ENCODE results near the gene CPEB2.

CPEB2 gene

DNA sequence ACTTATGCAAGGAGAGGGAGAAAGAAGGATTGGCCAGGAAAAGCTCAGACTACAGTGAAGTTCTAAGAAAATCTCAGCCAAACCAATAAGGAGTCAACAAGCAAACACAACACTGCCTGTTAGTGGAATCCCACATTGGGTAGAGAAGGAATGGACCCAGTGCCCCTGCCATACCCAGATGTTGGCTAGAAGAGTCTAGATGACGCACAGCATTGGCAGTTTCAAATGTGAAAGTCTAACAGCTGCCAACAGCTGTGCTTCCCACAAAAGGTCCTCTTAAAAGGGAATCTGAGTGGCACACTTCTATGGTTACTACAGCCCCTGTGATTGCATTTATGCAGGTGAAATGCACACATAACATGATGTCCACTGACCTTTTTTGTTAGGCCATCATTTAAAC is 37.2 kb upstream of the CPEB2 start:
- Histone ChIP-seq H3F3A (ENCODE audit: control insufficient read depth, insufficient read depth) (no peaks in the 10 kb centered on the region), H3K9me2 (replicated peaks; ENCODE audit: control insufficient read depth, low read length) (no peaks in the 10 kb centered on the region), H4K20me1 (ENCODE audit: control insufficient read depth, insufficient read depth, low read depth, low read length) (no peaks in the 10 kb centered on the region), H3K79me2 (ENCODE audit: control insufficient read depth, low read length) (no peaks in the 10 kb centered on the region), H3K27ac (ENCODE audit: low read depth, low read length) (no peak overlapping the region), H3K9me3 (ENCODE audit: control insufficient read depth, insufficient read depth, low read length) (no peaks in the 10 kb centered on the region), H3K4me3 (ENCODE audit: low read length) (no peak overlapping the region), H3K4me2 (ENCODE audit: low read length) (no peak overlapping the region), H3K4me1 (ENCODE audit: control insufficient read depth, low read length) (no peaks in the 10 kb centered on the region), H3K36me3 (ENCODE audit: control insufficient read depth, low read length) (no peaks in the 10 kb centered on the region), H3K27me3 (ENCODE audit: control insufficient read depth, low read length) (no peaks in the 10 kb centered on the region)
- TF ChIP-seq EZH2phosphoT487 (IDR thresholded peaks at IDR 0.05; ENCODE audit: borderline replicate concordance, low read length) = no peak
- TF ChIP-seq, protein P1, sequence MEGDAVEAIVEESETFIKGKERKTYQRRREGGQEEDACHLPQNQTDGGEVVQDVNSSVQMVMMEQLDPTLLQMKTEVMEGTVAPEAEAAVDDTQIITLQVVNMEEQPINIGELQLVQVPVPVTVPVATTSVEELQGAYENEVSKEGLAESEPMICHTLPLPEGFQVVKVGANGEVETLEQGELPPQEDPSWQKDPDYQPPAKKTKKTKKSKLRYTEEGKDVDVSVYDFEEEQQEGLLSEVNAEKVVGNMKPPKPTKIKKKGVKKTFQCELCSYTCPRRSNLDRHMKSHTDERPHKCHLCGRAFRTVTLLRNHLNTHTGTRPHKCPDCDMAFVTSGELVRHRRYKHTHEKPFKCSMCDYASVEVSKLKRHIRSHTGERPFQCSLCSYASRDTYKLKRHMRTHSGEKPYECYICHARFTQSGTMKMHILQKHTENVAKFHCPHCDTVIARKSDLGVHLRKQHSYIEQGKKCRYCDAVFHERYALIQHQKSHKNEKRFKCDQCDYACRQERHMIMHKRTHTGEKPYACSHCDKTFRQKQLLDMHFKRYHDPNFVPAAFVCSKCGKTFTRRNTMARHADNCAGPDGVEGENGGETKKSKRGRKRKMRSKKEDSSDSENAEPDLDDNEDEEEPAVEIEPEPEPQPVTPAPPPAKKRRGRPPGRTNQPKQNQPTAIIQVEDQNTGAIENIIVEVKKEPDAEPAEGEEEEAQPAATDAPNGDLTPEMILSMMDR (IDR thresholded peaks at IDR 0.05; ENCODE audit: low read depth, low read length, poor library complexity, severe bottlenecking) = no peak

DNA sequence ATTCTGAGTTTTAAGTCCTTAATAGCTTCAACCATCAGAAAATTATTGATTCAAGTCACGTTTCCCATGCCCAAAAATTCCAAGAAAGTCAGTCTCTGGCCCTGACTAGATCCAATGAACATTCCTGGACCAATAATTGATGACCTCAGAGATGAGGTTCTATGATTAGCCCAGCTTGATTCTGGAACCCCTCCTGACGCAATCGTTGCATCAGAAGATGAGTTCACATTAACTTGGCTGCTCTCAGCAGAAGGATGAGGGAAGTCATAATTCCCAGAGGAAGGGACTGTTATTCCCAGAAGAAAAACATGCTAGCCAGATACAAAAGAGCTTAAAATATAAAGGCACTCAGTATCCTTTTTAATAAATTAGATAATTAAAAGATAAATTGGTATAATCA is 34.3 kb upstream of the CPEB2 start:
- H3K9me3 ChIP-seq (ENCODE audit: control insufficient read depth, insufficient read depth, low read length) = no peaks in the 10 kb centered on the region
- no peak for TF ChIP-seq EZH2phosphoT487 (IDR thresholded peaks at IDR 0.05; ENCODE audit: borderline replicate concordance, low read length)
- TF ChIP-seq, protein P1 (IDR thresholded peaks at IDR 0.05; ENCODE audit: low read depth, low read length, poor library complexity, severe bottlenecking) = no peak
- no peaks in the 10 kb centered on the region for H3K27me3 ChIP-seq (ENCODE audit: control insufficient read depth, low read length)
- no peaks in the 10 kb centered on the region for H3K9me2 ChIP-seq (replicated peaks; ENCODE audit: control insufficient read depth, low read length)
- no peaks in the 10 kb centered on the region for H3K4me1 ChIP-seq (ENCODE audit: control insufficient read depth, low read length)
- no peaks in the 10 kb centered on the region for H3K36me3 ChIP-seq (ENCODE audit: control insufficient read depth, low read length)
- no peak overlapping the region for H3K4me3 ChIP-seq (ENCODE audit: low read length)
- H3K4me2 ChIP-seq (ENCODE audit: low read length) = no peak overlapping the region
- no peak overlapping the region for H3K27ac ChIP-seq (ENCODE audit: low read depth, low read length)
- no peaks in the 10 kb centered on the region for H3K79me2 ChIP-seq (ENCODE audit: control insufficient read depth, low read length)
- no peaks in the 10 kb centered on the region for H3F3A ChIP-seq (ENCODE audit: control insufficient read depth, insufficient read depth)
- H4K20me1 ChIP-seq (ENCODE audit: control insufficient read depth, insufficient read depth, low read depth, low read length) = no peaks in the 10 kb centered on the region

DNA sequence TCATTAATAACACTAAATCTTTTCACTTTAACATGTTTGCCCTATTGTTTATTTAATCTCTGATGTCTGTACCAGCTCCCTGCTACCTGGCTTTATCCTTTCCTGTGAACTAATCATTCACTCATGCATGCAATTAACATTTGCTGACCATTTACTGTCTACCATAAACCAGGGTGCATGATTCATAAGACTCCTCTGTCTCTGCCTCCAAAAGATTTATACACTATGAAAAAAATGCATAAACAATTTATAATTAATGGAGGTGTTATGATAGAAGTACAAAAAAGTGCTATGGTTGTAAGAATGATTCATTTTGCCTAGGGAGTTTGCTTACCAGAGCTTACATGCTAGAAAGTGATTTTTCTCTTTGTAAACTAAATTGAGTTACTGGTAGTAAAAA is 24.5 kb upstream of the CPEB2 start:
- Histone ChIP-seq H3K4me3 (ENCODE audit: low read length) (no peak overlapping the region), H3K27ac (ENCODE audit: low read depth, low read length) (no peak overlapping the region), H3K4me1 (ENCODE audit: control insufficient read depth, low read length) (no peaks in the 10 kb centered on the region), H3K27me3 (ENCODE audit: control insufficient read depth, low read length) (no peaks in the 10 kb centered on the region), H3K9me2 (replicated peaks; ENCODE audit: control insufficient read depth, low read length) (no peaks in the 10 kb centered on the region), H3K4me2 (ENCODE audit: low read length) (no peak overlapping the region), H3K36me3 (ENCODE audit: control insufficient read depth, low read length) (no peaks in the 10 kb centered on the region), H4K20me1 (ENCODE audit: control insufficient read depth, insufficient read depth, low read depth, low read length) (no peaks in the 10 kb centered on the region), H3K9me3 (ENCODE audit: control insufficient read depth, insufficient read depth, low read length) (no peaks in the 10 kb centered on the region), H3F3A (ENCODE audit: control insufficient read depth, insufficient read depth) (no peaks in the 10 kb centered on the region), H3K79me2 (ENCODE audit: control insufficient read depth, low read length) (no peaks in the 10 kb centered on the region)
- TF ChIP-seq, protein P1 (IDR thresholded peaks at IDR 0.05; ENCODE audit: low read depth, low read length, poor library complexity, severe bottlenecking) = no peak
- TF ChIP-seq EZH2phosphoT487 (IDR thresholded peaks at IDR 0.05; ENCODE audit: borderline replicate concordance, low read length) = no peak

DNA sequence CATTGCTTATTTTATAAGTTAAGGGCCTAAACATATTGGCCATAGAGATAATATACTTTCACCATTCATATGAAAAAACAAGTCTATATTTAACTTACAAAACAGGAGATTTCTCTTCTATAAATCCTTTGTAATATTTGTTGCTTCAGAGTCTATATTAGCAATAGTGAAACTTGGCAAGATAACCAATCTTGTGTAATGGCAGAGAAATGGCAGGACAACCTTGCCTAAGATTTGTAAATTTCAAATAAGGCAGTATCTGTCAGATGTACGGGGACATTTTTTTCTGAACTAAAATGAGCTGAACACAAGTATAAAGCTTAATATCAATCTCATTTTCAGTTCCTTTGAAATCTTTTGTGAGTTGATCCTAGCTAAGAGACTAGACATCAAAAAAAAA is 17.8 kb upstream of the CPEB2 start:
- H3K9me3 ChIP-seq (ENCODE audit: control insufficient read depth, insufficient read depth, low read length) = no peaks in the 10 kb centered on the region
- H3K79me2 ChIP-seq (ENCODE audit: control insufficient read depth, low read length) = no peaks in the 10 kb centered on the region
- no peak overlapping the region for H3K27ac ChIP-seq (ENCODE audit: low read depth, low read length)
- peaks cover 6% of the 10 kb centered on the region; the same call in 1 of the 2 replicates for H3K27me3 ChIP-seq (ENCODE audit: control insufficient read depth, low read length)
- TF ChIP-seq, protein P1 (IDR thresholded peaks at IDR 0.05; ENCODE audit: low read depth, low read length, poor library complexity, severe bottlenecking) = no peak
- H4K20me1 ChIP-seq (ENCODE audit: control insufficient read depth, insufficient read depth, low read depth, low read length) = no peaks in the 10 kb centered on the region
- no peak overlapping the region for H3K4me3 ChIP-seq (ENCODE audit: low read length)
- no peak overlapping the region for H3K4me2 ChIP-seq (ENCODE audit: low read length)
- no peaks in the 10 kb centered on the region for H3K36me3 ChIP-seq (ENCODE audit: control insufficient read depth, low read length)
- no peaks in the 10 kb centered on the region for H3K4me1 ChIP-seq (ENCODE audit: control insufficient read depth, low read length)
- no peaks in the 10 kb centered on the region for H3F3A ChIP-seq (ENCODE audit: control insufficient read depth, insufficient read depth)
- H3K9me2 ChIP-seq (replicated peaks; ENCODE audit: control insufficient read depth, low read length) = no peaks in the 10 kb centered on the region
